ENCODE data around the gene JAK2. TPM values are rescaled to one million over a fixed set of nuclear protein-coding genes. Genes with fewer than 3 reads are reported as not detected.
A peak's percentile ranks its signal among the peaks of the same experiment; 100 is the strongest.

The JAK2 gene
- total and polyA plus RNA-seq, 9 of the 15 experiments (the other 6 are each of a cell fraction or from before 2014, with no cell fraction given): 4.7 to 23.4 (median 15.3) TPM

DNA sequence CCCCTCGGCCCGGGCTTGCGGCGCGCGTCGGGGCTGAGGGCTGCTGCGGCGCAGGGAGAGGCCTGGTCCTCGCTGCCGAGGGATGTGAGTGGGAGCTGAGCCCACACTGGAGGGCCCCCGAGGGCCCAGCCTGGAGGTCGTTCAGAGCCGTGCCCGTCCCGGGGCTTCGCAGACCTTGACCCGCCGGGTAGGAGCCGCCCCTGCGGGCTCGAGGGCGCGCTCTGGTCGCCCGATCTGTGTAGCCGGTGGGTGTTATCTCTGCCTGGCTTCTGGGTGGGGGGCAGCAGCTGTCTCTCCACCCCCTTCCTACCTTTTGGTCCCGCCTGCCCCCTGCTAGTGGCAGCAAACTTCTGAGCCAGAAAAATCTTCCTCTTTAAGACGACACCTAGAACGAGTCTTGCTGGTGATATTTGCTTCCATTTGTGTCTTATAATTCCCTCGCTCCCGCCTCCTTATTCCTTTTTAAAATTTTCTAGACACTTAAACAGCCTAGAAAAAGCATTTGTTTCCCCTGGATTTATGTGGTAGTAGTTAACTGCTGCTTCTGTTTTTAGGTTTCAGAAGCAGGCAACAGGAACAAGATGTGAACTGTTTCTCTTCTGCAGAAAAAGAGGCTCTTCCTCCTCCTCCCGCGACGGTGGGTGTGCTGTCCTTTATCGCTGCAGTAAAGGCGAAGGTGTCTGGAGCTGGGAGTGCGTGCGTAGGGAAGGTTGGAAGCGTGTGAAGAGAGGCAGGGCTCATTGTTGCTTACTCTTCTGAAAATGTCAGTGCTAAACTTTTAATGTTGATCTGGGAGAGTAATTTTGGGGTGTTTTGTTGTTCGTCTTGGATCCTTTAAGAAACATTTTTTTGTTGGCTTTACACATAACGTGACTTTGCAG, 554 bp downstream of the JAK2 start (continued):
- TF ChIP-seq, protein P1, sequence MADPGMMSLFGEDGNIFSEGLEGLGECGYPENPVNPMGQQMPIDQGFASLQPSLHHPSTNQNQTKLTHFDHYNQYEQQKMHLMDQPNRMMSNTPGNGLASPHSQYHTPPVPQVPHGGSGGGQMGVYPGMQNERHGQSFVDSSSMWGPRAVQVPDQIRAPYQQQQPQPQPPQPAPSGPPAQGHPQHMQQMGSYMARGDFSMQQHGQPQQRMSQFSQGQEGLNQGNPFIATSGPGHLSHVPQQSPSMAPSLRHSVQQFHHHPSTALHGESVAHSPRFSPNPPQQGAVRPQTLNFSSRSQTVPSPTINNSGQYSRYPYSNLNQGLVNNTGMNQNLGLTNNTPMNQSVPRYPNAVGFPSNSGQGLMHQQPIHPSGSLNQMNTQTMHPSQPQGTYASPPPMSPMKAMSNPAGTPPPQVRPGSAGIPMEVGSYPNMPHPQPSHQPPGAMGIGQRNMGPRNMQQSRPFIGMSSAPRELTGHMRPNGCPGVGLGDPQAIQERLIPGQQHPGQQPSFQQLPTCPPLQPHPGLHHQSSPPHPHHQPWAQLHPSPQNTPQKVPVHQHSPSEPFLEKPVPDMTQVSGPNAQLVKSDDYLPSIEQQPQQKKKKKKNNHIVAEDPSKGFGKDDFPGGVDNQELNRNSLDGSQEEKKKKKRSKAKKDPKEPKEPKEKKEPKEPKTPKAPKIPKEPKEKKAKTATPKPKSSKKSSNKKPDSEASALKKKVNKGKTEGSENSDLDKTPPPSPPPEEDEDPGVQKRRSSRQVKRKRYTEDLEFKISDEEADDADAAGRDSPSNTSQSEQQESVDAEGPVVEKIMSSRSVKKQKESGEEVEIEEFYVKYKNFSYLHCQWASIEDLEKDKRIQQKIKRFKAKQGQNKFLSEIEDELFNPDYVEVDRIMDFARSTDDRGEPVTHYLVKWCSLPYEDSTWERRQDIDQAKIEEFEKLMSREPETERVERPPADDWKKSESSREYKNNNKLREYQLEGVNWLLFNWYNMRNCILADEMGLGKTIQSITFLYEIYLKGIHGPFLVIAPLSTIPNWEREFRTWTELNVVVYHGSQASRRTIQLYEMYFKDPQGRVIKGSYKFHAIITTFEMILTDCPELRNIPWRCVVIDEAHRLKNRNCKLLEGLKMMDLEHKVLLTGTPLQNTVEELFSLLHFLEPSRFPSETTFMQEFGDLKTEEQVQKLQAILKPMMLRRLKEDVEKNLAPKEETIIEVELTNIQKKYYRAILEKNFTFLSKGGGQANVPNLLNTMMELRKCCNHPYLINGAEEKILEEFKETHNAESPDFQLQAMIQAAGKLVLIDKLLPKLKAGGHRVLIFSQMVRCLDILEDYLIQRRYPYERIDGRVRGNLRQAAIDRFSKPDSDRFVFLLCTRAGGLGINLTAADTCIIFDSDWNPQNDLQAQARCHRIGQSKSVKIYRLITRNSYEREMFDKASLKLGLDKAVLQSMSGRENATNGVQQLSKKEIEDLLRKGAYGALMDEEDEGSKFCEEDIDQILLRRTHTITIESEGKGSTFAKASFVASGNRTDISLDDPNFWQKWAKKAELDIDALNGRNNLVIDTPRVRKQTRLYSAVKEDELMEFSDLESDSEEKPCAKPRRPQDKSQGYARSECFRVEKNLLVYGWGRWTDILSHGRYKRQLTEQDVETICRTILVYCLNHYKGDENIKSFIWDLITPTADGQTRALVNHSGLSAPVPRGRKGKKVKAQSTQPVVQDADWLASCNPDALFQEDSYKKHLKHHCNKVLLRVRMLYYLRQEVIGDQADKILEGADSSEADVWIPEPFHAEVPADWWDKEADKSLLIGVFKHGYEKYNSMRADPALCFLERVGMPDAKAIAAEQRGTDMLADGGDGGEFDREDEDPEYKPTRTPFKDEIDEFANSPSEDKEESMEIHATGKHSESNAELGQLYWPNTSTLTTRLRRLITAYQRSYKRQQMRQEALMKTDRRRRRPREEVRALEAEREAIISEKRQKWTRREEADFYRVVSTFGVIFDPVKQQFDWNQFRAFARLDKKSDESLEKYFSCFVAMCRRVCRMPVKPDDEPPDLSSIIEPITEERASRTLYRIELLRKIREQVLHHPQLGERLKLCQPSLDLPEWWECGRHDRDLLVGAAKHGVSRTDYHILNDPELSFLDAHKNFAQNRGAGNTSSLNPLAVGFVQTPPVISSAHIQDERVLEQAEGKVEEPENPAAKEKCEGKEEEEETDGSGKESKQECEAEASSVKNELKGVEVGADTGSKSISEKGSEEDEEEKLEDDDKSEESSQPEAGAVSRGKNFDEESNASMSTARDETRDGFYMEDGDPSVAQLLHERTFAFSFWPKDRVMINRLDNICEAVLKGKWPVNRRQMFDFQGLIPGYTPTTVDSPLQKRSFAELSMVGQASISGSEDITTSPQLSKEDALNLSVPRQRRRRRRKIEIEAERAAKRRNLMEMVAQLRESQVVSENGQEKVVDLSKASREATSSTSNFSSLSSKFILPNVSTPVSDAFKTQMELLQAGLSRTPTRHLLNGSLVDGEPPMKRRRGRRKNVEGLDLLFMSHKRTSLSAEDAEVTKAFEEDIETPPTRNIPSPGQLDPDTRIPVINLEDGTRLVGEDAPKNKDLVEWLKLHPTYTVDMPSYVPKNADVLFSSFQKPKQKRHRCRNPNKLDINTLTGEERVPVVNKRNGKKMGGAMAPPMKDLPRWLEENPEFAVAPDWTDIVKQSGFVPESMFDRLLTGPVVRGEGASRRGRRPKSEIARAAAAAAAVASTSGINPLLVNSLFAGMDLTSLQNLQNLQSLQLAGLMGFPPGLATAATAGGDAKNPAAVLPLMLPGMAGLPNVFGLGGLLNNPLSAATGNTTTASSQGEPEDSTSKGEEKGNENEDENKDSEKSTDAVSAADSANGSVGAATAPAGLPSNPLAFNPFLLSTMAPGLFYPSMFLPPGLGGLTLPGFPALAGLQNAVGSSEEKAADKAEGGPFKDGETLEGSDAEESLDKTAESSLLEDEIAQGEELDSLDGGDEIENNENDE (IDR thresholded peaks at IDR 0.05; ENCODE audit: low read depth, low read length): no peak
- TF ChIP-seq, protein P2, sequence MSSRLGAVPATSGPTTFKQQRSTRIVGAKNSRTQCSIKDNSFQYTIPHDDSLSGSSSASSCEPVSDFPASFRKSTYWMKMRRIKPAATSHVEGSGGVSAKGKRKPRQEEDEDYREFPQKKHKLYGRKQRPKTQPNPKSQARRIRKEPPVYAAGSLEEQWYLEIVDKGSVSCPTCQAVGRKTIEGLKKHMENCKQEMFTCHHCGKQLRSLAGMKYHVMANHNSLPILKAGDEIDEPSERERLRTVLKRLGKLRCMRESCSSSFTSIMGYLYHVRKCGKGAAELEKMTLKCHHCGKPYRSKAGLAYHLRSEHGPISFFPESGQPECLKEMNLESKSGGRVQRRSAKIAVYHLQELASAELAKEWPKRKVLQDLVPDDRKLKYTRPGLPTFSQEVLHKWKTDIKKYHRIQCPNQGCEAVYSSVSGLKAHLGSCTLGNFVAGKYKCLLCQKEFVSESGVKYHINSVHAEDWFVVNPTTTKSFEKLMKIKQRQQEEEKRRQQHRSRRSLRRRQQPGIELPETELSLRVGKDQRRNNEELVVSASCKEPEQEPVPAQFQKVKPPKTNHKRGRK (tag; IDR thresholded peaks at IDR 0.05): no peak
- no peak for TF ChIP-seq MYC (IDR thresholded peaks at IDR 0.05; ENCODE audit: low read depth, low read length)
- no peak for TF ChIP-seq MYC (CRISPR knock-in tag; IDR thresholded peaks at IDR 0.05; ENCODE audit: borderline replicate concordance, low read depth)
- TF ChIP-seq EGR1 (conservative IDR thresholded peaks at IDR 0.05): no peak
- TF ChIP-seq HNRNPLL (IDR thresholded peaks at IDR 0.05; ENCODE audit: low read depth, low read length, poor library complexity, severe bottlenecking): peak; percentile 4
- TF ChIP-seq, protein P3, sequence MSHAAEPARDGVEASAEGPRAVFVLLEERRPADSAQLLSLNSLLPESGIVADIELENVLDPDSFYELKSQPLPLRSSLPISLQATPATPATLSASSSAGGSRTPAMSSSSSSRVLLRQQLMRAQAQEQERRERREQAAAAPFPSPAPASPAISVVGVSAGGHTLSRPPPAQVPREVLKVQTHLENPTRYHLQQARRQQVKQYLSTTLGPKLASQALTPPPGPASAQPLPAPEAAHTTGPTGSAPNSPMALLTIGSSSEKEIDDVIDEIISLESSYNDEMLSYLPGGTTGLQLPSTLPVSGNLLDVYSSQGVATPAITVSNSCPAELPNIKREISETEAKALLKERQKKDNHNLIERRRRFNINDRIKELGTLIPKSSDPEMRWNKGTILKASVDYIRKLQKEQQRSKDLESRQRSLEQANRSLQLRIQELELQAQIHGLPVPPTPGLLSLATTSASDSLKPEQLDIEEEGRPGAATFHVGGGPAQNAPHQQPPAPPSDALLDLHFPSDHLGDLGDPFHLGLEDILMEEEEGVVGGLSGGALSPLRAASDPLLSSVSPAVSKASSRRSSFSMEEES (CRISPR knock-in tag; IDR thresholded peaks at IDR 0.05): no peak
- no peak for TF ChIP-seq ZNF24 (IDR thresholded peaks at IDR 0.05)
- TF ChIP-seq RFX7 (CRISPR knock-in tag; IDR thresholded peaks at IDR 0.05): no peak
- TF ChIP-seq SNIP1 (IDR thresholded peaks at IDR 0.05; ENCODE audit: low read depth): no peak
- no peak for TF ChIP-seq FOS (IDR thresholded peaks at IDR 0.05; ENCODE audit: extremely low read depth, insufficient read length)
- TF ChIP-seq NFXL1 (CRISPR knock-in tag; IDR thresholded peaks at IDR 0.05): no peak
